ENCODE measurements around the gene DNAJA2.

DNAJA2 gene

DNA sequence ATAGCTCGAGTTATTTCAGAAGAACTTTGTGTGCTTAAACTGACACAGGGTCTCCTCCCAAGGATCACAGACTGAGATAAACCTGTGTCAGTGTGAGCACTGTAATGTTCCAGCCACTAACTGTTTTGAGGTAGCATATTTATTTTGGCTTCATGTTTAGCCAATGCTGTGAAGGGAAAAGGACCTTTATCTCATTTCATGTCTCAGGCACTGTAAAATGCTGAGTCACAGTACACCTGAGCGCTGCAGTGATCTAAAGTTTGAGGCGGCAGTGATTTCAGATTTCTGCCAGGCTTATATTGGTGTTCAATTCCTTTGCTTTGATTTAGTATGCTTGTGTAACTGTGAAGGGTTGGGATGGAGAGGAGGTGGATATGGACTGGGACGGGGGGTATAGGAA lies 3.1 kb upstream of the DNAJA2 start:
- H3K4me3 ChIP-seq (ENCODE audit: low read depth, low read length), result peak overlapping the region; percentile 24; the same call in 1 of the 2 replicates
- TF ChIP-seq, protein P1, sequence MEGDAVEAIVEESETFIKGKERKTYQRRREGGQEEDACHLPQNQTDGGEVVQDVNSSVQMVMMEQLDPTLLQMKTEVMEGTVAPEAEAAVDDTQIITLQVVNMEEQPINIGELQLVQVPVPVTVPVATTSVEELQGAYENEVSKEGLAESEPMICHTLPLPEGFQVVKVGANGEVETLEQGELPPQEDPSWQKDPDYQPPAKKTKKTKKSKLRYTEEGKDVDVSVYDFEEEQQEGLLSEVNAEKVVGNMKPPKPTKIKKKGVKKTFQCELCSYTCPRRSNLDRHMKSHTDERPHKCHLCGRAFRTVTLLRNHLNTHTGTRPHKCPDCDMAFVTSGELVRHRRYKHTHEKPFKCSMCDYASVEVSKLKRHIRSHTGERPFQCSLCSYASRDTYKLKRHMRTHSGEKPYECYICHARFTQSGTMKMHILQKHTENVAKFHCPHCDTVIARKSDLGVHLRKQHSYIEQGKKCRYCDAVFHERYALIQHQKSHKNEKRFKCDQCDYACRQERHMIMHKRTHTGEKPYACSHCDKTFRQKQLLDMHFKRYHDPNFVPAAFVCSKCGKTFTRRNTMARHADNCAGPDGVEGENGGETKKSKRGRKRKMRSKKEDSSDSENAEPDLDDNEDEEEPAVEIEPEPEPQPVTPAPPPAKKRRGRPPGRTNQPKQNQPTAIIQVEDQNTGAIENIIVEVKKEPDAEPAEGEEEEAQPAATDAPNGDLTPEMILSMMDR (IDR thresholded peaks at IDR 0.05; ENCODE audit: low read depth, low read length, missing control alignments), result no peak
- no peak for DNase-seq (ENCODE audit: low read depth)

DNA sequence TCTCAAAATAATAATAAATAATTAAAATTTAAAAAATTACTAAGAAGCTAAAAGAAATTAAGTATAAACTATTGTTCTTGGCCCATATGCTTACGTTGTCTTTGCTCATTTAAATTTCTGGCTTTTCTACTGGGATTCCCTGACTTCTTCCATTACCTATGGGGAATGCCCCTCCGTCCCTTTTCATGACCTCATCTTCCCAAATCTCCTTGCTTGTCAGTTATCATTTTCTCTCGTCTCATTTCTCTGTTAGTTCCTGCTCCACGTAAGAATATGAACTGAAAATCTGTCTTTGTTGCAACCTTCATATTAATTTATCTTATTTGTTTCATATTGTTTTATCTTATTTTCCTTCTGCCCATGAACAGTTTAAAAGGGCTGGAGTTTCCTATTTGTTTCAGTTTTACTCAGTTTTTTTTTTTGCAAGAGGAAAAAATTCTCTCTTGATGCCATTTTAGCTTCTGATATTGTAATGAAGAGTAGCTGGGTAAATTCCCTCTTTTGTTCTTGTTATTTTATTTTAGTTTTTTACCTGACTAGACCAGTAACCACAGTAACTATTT lies 2.5 kb upstream of the DNAJA2 start:
- TF ChIP-seq, protein P1 (IDR thresholded peaks at IDR 0.05; ENCODE audit: low read depth, low read length, missing control alignments), result no peak
- H3K4me3 ChIP-seq (ENCODE audit: low read depth, low read length), result no peak overlapping the region; the same call in 1 of the 2 replicates
- no peak for DNase-seq (ENCODE audit: low read depth)

DNA sequence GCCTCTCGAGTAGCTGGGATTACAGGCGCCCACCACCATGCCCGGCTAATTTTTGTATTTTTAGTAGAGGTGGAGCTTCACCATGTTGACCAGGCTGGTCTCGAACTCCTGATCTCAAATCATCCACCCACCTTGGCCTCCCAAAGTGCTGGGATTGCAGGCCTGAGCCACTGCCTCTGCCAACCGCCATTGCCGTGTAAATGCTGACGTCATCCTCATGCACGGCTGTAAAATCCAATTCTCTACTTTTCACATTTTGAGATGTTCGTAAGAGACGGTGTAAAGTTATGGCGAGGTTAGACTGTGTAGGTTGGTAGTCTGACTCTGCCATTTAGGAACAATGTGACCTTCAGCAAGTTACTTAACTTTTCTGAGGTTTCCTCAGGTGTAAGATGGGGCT lies 1.7 kb upstream of the DNAJA2 start:
- TF ChIP-seq, protein P1 (IDR thresholded peaks at IDR 0.05; ENCODE audit: low read depth, low read length, missing control alignments), result no peak
- no peak for DNase-seq (ENCODE audit: low read depth)
- H3K4me3 ChIP-seq (ENCODE audit: low read depth, low read length), result no peak overlapping the region

DNA sequence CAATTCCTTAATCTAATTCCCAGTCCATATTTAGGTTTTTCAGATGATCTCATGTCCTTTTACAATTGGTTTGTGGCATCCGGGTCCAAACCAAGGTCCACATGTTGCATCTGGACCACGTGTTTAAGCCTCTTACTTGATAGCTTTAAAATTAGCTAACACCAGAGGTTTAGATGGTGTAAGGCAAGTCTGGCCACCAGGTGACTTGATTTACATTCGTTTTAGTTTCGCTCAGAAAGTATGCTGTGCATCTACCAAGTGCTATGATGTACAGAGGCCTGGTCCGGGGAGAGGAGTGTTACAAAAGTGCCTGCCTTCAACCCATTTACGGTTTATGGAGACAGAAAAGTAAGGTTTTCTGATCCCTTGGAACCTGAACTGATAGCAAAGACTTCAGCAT lies 878 bp upstream of the DNAJA2 start:
- peak overlapping the region; percentile 97 for H3K4me3 ChIP-seq (ENCODE audit: low read depth, low read length)
- TF ChIP-seq, protein P1 (IDR thresholded peaks at IDR 0.05; ENCODE audit: low read depth, low read length, missing control alignments), result peak; percentile 24
- peak; percentile 64 for DNase-seq (ENCODE audit: low read depth)

DNA sequence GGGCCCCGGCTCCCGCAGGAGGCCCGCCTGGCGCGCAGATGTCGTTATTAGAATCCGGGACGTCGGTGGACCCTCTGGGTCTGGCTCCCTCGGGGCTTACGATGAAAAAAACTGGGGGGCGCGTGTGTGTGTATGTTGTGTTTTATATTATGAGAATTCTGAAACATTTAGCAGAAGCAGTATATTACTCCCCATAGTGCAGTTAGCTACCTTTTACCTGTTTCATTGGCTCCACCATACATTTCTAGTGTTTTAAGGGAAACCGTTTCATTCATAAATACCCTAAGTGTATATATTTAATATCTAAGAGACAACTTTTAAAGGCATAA lies 486 bp upstream of the DNAJA2 start:
- TF ChIP-seq, protein P1 (IDR thresholded peaks at IDR 0.05; ENCODE audit: low read depth, low read length, missing control alignments), result no peak
- peak overlapping the region; percentile 97 for H3K4me3 ChIP-seq (ENCODE audit: low read depth, low read length)
- DNase-seq (ENCODE audit: low read depth), result no peak

DNA sequence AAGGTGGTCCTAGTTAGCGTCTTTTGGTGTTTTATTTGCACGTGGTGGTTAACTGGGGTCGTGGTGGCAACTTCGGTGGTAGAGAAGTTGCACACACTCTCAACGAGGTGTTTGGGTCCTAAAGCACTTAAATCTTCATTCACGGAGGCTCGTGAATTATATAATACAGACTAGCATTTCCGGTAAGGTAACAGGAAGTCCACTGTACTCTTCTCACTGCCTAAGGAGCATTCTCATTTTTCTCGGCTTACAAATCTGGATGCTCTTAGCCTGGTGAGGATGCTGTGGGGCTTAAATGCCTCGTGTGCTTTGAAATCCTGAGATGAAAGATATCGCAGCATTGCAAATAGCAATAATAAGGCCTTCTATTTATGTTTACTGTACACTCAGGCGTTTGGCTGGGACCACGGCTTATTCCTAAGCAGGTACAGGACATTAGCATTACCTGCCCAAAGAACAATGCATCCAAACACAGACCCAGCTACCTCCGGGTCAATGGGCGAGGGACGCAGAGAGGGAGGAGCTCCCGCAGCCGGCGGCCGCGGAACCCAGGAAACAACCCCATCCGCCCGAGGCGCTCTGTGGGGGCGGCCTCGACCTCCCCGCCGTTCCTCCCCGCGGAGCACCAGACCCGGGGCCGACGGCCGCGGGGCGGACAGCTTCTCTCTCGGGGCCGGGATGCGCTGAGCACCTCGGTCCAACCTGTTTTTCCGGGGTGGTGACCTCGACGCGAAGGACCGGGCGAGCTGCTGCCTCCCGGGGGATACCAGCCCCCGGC lies 856 bp downstream of the DNAJA2 start:
- TF ChIP-seq, protein P1 (IDR thresholded peaks at IDR 0.05; ENCODE audit: low read depth, low read length, missing control alignments), result no peak
- peak overlapping the region; percentile 97 for H3K4me3 ChIP-seq (ENCODE audit: low read depth, low read length)
- DNase-seq (ENCODE audit: low read depth), result no peak

DNA sequence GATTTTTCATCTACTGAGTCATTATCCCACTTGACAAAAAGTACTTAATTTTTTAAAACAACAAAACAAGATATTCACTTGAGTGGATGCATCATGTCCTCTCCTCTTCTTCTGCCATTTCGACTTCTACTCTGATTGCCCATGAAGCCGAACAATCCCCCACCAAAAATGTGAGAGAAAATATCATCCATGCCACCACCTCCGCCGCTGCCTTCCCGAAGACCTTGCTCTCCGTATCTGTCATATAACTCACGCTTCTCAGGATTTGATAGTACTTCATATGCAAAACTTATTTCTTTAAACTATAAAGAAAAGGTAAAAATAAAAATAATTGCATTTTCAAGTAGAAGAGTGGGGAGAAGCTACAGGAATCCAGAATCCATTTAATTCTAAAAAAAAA lies 2.2 kb downstream of the DNAJA2 start:
- TF ChIP-seq, protein P1 (IDR thresholded peaks at IDR 0.05; ENCODE audit: low read depth, low read length, missing control alignments), result no peak
- no peak overlapping the region for H3K4me3 ChIP-seq (ENCODE audit: low read depth, low read length)
- no peak for DNase-seq (ENCODE audit: low read depth)
